HG02642 (cell line): Measurements from ENCODE around the gene PER2.
"Not testable (repeated sequence)": the region's sequence is repeated elsewhere in the genome, so short reads cannot be mapped to it uniquely, and the experiment has no call there.

ENCODE experiments used
- ATAC-seq: cut with Tn5 transposase; IDR thresholded peaks from one replicate; pipeline ENCODE4 v1.9.1; 2021; ENCODE audit warnings: mild to moderate bottlenecking; ENCODE audit not compliant: unreplicated experiment, poor library complexity

Gene PER2, protein sequence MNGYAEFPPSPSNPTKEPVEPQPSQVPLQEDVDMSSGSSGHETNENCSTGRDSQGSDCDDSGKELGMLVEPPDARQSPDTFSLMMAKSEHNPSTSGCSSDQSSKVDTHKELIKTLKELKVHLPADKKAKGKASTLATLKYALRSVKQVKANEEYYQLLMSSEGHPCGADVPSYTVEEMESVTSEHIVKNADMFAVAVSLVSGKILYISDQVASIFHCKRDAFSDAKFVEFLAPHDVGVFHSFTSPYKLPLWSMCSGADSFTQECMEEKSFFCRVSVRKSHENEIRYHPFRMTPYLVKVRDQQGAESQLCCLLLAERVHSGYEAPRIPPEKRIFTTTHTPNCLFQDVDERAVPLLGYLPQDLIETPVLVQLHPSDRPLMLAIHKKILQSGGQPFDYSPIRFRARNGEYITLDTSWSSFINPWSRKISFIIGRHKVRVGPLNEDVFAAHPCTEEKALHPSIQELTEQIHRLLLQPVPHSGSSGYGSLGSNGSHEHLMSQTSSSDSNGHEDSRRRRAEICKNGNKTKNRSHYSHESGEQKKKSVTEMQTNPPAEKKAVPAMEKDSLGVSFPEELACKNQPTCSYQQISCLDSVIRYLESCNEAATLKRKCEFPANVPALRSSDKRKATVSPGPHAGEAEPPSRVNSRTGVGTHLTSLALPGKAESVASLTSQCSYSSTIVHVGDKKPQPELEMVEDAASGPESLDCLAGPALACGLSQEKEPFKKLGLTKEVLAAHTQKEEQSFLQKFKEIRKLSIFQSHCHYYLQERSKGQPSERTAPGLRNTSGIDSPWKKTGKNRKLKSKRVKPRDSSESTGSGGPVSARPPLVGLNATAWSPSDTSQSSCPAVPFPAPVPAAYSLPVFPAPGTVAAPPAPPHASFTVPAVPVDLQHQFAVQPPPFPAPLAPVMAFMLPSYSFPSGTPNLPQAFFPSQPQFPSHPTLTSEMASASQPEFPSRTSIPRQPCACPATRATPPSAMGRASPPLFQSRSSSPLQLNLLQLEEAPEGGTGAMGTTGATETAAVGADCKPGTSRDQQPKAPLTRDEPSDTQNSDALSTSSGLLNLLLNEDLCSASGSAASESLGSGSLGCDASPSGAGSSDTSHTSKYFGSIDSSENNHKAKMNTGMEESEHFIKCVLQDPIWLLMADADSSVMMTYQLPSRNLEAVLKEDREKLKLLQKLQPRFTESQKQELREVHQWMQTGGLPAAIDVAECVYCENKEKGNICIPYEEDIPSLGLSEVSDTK (N-terminal part only)

DNA sequence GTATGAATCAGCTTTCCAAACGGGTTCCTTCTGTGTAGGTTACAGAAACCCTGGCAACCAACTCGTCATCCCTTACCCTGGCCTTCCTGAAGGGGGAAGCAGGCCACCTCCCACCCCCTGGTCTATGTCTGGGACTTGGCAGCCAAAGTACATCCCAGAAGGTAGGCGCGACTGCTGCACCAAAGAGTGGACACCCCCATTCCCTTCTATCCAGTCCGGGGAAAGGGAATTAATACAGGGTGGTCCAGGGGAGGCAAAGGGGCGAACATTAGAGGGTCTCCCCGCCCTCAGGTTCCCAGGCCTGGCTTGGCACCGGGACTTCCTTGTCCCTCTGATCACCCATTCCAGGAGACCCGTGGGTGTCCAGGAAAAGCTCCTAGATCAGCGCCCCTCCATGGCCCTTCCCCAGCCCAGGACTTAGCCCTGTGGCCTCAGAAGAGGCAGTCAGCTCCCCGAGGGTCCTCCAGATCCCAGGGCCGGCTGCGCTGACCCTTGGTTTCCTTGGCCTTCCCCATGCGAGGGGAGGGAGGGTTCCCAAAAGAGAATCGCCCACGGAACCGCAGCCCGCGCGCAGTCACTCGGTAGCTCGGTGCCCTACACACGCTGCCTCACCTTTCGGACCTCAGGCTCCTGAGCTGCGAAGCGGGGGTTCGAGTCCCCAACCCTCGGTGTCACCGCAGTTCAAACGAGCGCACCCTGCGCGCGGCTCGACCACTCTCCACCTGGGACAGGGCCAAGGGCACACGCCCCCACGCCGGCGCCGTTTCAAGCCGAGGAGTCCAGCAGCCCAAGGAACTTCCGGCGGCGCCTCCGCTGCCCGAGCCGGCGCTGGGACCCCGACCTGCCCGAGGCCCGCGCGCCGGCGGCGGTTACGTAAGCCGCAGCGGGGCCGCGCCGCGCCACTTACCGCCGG, at the start of gene PER2:
Gene PER2 (minus strand): TSS at position 874 of the 913 bp plus-strand sequence. CDS start 10,674 bp downstream, outside the sequence.
- peak; percentile 43 for ATAC-seq

DNA sequence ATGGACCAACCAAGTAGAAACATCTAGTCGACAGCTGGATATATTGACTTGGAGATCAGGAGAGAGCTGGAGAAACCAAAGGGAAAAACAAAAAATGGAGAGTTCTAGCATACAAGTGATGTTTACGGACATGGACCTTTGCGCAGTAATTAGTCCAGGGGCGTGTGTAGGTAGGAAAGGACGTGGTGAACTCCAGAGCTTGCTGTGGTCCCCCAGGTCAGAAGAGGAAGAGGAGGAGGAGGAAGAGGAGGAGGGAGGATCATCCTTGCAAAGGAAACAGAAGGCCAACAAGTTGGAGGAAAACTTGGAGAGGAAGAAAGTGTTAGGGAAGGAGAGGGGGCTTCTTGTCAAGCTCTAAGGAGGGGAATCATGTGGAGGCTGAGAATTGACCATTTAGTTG, 49.4 kb upstream of the PER2 start:
- ATAC-seq, result no peak

DNA sequence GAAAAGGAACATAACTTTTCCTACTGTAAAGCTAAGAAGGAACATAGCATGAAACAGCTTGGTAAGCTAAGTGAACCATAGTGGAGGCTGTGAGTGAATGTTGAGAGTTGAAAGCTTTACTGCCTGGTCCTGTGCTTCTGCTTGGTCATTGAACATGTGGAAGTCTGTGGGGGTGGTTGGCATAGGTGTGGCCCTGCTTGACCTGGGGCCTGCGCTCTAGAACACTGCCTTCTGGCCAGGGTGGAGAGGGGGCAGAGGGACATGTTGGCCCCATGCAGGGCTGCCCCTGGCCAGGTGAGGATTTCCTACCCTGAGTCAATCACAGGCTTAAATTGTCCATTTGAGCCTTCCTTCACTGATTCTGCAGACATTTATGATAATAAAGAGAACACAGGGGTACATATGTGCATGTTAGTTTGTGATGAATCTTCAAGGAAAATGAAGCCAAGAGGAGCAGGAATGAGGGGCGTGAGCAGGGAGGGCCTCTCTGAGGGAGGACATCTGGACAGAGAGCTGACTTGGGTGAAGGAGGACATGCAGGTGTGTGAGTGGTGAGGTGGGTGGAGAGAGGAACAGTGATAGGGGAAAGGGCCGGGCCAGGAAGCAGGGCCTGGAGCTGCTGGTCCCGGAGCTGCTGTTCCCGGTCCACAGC, 48.5 kb upstream of the PER2 start:
- no peak for ATAC-seq

DNA sequence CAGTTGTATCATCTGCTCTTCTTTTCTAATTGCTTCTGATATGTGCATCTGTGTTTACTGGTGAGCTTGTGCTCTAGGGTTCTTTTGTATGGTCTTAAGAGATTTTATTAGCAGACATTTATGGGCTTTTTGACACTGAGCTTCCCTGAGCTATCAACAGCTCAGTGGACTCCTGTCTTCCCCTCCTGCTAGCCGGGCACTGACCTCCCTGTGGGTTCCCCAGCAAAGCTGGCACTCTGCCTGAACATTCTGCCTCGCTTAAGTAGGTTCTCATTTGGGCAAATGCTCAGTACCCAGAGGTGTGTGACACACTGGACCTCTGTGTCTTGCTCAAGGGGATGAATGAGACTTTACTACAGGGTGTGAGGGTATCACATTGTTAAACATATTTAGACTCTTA, 47.7 kb upstream of the PER2 start:
- no peak for ATAC-seq

DNA sequence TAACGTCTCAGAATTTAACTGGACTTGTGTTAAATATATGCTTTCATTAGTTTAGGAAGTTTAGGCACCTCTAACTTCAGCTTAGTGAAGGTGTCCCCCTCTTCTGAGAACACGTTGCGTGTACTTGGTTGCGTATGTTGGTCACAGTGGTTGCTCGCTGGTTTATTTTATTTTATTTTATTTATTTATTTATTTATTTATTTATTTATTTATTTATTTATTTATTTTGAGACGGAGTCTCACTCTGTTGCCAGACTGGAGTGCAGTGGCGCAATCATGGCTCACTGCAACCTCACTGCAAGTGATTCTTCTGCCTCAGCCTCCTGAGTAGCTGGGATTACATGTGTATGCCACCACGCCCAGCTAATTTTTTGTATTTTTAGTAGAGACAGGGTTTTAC, 47.2 kb upstream of the PER2 start:
- ATAC-seq, result not testable (repeated sequence)

DNA sequence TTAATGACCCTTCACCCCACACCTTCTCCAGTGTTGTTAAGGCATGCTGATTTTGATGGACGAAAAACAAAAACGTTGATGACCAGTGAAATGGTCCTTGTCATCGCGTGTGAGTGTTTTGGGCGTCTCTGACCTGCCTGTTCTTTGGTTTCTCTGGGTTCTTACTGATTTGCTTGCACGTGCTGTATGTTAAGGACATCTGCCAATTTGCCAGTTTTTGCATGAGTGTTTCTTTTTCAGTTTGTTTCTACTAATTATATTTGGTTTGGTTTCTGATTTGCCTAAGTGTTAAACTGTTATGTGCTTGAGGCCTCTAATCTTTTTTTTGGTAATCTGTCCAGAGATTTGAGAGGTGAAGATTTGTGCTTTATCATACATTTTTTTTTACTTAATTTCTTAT, 46.5 kb upstream of the PER2 start:
- ATAC-seq, result no peak

DNA sequence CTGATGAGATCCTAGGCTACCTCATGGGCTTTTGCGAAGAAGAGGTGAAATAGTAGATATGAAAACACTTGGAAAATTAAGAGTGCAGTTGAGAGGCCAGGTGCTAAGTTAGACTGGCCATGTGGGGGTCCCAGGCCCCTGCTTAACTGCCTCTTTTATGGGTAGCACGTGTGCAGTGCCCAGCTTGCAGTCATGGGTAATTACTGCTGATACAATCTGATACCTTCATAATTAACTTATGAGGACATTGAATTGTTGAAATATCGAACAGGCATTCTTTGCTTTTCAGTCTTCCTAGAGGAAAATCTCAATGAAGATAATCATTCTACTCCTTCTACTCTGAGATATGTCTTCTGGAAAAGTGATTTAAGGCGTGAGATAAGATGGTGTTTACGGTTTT, 43.5 kb upstream of the PER2 start:
- no peak for ATAC-seq

DNA sequence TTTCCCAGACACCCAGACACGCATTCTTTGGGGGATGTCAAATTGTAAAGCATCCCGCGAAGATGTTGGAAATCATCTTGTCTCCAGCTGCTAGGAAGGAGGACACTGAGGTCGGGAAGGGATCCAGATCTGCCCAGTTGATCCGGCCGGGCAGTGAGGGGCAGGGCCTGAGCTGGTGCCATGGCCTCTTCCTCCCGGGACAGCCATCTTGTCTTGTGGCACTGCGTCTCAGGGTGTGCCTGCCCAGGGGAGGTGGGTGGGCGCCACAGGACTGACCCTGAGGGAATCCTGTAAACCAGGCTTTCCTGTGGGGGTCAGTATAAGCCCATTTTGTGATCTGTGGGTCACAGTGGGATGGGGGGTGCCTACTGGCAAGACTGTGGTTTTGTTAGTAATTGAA, 42.0 kb upstream of the PER2 start:
- ATAC-seq, result no peak

DNA sequence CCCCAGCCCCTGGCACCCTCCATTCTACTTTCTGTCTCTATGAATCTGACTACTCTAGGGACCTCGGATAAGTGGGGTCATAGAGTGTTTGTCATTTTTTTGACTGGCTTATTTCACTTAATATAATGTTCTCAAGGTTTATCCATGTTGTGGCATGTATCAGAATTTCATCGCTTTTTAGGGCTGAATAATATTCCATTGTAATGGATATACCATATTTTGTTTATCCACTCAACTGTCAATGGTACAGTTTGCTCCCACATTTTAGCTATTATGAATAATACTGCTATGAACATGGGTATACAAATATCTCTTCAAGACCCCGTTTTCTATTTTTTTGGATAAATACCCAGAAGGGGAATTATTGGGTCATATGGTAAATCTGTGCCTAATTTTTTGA, 39.3 kb upstream of the PER2 start:
- no peak for ATAC-seq

DNA sequence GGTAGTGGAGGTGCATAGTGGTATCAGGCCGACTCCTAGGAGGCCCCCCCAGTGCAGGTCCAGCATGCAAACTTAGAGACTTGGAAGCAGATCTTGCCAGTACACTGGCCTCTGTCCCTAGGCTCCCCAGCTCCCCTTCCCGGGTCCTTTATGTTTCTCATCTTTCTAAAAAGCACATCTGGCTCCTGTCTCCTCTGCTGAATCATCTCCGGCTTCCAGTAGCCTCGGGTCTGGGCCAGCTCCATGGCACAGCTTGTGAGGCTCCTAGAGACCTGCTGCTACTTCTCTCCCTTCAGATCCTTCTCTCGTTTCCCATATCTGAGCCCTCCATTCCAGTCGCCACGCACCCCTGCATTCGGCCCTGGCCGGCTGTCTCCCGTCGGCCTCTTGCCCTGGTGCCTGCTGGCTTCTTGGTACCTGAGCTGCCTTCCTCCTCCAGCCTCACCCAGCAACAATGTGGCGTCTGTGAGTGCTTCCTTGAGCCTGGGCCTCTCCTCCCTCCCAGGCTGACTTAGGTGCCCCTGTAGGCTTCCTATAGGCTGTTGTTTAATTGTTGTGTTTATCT, 38.5 kb upstream of the PER2 start:
- ATAC-seq, result no peak

DNA sequence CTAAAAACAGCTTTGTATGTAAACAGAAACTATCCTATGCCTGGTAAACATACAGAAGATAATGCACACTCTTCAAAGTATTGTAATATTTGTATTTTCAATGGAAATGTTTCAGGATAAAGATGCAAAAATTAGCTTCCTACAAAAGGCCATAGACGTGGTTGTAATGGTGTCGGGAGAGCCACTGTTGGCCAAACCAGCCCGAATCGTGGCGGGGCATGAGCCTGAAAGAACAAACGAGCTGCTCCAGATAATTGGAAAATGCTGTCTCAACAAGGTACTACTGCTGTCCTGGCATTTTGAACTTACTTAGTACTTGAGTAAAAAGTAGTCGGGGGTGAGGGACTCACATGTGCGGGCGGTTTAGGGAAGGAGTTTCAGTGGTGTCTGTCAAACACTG, 37.3 kb upstream of the PER2 start:
- no peak for ATAC-seq

DNA sequence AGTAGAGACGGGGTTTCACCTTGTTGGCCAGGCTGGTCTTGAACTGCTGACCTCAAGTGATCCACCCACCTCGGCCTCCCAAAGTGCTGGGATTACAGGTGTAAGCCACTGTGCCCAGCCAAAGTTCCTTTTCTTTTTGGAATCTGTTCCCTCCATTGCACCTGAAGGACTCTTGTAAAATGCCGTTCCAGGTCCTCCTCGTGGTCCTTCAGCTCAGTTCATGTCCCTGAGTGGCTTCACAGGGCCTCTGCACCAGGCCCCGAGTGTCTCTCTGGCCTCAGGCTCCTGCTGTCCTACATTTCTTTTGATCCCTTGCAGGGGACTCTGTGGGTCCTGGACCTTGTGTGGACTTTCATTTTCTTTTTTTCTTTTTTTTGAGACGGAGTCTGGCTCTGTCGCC, 35.8 kb upstream of the PER2 start:
- ATAC-seq, result not testable (repeated sequence)

DNA sequence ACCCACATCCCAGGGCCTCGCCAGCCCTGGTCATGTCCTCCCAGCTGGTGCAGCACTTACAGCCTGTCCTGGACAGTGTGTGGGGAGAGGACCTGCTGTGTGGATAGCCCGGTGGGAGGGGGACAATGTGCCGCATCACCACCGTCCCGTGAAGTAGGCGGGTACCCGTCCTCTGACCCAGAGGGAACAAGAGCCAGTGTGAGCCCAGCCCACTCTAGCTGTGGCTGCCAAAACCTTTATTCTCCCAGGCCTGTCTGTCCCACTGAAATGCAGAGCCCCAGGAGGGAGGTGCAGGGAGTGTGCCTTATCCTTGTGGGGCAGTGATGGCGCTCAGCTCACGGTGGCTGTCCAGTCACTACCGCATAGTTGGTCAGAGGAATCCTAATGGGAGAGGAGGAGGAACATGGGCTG, 33.6 kb upstream of the PER2 start:
- no peak for ATAC-seq

DNA sequence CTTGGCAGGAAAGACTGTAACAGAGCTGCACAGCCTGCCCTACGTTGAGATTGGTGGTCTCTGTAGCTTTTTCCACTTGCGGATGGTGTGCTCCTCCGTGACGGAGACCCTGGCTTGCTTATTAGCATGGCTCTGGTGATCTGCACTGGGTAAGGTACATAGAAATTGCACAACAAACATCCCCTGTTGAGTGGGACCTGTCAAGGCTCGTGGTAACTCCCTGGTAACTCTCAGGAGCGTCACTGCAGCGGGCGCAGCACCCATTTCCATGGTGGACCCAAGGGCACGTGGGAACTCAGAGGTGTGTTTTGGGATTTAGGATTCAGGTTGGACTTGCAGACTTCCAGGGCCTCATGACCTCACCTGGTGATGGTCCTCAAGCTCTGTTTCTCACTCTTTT, 33.1 kb upstream of the PER2 start:
- ATAC-seq, result no peak

DNA sequence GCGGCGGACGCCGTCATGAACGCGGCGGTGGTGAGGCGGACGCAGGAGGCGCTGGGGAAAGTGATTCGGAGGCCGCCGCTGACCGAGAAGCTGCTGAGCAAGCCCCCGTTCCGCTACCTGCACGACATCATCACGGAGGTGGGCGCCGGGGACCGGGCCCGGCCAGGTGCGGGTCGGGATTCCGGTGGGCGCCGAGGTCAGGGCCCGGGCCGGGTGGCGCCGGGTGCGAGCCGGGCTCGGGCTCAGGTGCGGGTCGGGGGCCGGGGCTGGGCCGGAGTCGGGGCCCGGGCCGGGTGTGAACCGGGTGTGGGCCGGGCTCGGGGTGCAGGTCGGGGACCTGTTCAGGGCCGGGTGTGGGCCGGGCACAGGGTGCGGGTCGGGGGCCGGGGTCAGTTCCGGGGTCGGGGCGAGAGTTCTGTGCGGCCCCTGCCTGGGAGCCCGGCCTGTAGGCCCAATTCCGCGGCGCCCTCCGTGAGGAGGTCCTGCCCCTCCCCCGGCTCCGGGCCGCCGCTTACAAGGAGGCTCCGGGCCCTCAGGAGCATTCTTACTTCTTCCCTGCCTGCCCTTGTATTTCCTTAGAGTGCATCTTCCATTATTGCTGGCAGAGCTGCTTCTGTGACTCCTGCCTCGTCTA, 32.4 kb upstream of the PER2 start:
- ATAC-seq, result peak; percentile 41

DNA sequence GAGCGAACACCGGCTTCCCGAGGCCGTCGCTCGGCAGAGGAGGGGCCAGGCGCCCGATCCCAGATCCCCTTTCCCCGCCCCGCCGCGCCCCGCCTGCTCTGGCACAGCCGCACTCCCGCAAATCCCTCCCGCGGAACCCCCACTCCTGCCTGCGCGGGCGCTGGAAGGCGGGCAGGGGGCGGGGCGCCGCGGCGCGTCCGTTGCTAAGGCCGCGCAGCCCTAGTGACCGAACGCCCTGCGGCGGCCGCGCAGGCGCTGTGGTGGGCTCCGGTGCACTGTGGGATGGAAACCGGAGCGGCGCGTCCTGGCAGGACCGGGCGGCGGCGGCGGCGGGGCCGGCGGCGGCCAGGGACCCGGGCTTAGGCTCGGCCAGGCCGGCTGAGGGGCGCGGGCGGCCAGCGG, 31.8 kb upstream of the PER2 start, which contains the start of gene TRAF3IP1:
Gene TRAF3IP1 (plus strand): TSS at position 273 of the 402 bp plus-strand sequence. CDS start 145 bp downstream, outside the sequence.
- ATAC-seq, result peak; percentile 97

DNA sequence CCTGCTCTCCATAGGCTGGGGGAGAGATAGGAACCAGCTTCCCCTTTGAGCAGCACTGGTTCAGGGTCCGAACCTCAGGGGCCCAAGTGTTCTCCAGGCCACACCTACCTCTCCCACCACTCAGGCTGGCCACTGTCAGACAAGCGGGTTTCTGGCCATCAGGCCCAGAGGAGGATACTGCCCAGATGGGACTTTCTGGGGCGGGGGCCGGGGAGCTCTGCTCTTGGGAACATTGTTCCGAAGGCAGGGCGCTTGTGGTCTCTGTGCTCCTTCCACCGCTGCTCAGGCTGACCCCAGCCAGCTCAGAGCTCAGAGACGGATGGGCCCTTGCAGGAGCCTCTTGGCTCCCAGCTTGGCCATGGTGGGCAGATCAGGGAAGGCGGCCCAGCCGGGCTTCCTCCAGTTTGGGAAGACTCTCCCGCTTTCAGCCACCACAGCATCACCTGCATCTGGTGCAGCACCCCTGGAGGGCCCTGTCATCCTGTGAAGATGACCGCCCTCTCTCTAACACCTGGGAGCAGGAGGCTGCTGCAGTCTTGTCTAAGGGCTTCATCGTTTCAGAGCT, 26.7 kb upstream of the PER2 start:
- ATAC-seq, result no peak

DNA sequence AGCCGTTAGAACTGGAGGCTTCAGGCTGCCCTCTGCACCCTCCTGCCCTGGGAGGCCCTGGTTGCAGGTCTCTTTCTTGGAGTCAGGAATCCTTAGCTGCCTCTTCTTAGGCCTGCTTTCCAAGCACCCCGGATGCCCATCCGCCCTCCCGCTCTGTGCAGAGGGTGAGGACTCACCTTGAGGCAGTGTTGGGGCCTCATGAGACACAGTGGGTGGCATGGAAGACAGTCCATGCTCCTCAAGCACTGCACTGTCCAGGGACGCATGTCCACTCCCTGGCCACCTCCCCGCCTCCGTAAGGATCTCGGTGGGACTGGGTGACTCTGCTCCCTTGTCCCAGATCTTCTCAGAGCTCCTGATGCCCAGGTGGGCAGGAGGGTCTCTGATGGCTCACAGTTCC, 26.2 kb upstream of the PER2 start:
- no peak for ATAC-seq
